ENCODE results near the gene SUSD1.

Gene SUSD1

GRCh38 chr9:112072721-112073638 is 102.1 kb downstream of the SUSD1 start:
- TF ChIP-seq CTCF (IDR thresholded peaks at IDR 0.05; ENCODE audit: low read length, missing control alignments): no peak
- H3K4me3 ChIP-seq (replicated peaks; ENCODE audit: low read depth, low read length): peak overlapping the region; percentile 6
- DNase-seq (ENCODE audit: low read depth): peak; percentile 98

- no peak for DNase-seq (ENCODE audit: low read depth)
- H3K4me3 ChIP-seq (replicated peaks; ENCODE audit: low read depth, low read length): no peak overlapping the region
- TF ChIP-seq CTCF (IDR thresholded peaks at IDR 0.05; ENCODE audit: low read length, missing control alignments): no peak
Measured at GRCh38 chr9:112069318-112070169, 105.6 kb downstream of the SUSD1 start.

- TF ChIP-seq CTCF (IDR thresholded peaks at IDR 0.05; ENCODE audit: low read length, missing control alignments): no peak
- peak; percentile 31 for DNase-seq (ENCODE audit: low read depth)
- H3K4me3 ChIP-seq (replicated peaks; ENCODE audit: low read depth, low read length): no peak overlapping the region
Measured at GRCh38 chr9:112065806-112066606, 109.1 kb downstream of the SUSD1 start.

GRCh38 chr9:112064871-112065270 is 110.2 kb downstream of the SUSD1 start:
- H3K4me3 ChIP-seq (replicated peaks; ENCODE audit: low read depth, low read length): no peak overlapping the region
- no peak for TF ChIP-seq CTCF (IDR thresholded peaks at IDR 0.05; ENCODE audit: low read length, missing control alignments)
- no peak for DNase-seq (ENCODE audit: low read depth)

- H3K4me3 ChIP-seq (replicated peaks; ENCODE audit: low read depth, low read length): no peak overlapping the region
- no peak for DNase-seq (ENCODE audit: low read depth)
- no peak for TF ChIP-seq CTCF (IDR thresholded peaks at IDR 0.05; ENCODE audit: low read length, missing control alignments)
Measured at GRCh38 chr9:112063586-112063985, 111.5 kb downstream of the SUSD1 start.

GRCh38 chr9:112063151-112063550 is 111.9 kb downstream of the SUSD1 start:
- no peak overlapping the region for H3K4me3 ChIP-seq (replicated peaks; ENCODE audit: low read depth, low read length)
- DNase-seq (ENCODE audit: low read depth): no peak
- no peak for TF ChIP-seq CTCF (IDR thresholded peaks at IDR 0.05; ENCODE audit: low read length, missing control alignments)
